Measurements from ENCODE around the gene C14orf180. TPM values are rescaled to one million over a fixed set of nuclear protein-coding genes. Genes with fewer than 3 reads are reported as not detected.

C14orf180 gene
- total RNA-seq, 1 experiment from 2014 or later, result not detected

GRCh38 chr14:104598039-104598909 is 18.7 kb downstream of the C14orf180 start:
- no peaks in the 10 kb centered on the region for H3K4me1 Mint-ChIP-seq
- ChIA-PET CTCF (interaction anchor here (0.6 kb wide), 1 partner anchor 27 kb away, joined by 3 read pairs; no protein-coding TSS in a partner anchor), POLR2A (no interaction called here)
- no peak overlapping the region for H3K27ac Mint-ChIP-seq
- H3K4me3 Mint-ChIP-seq, result no peak overlapping the region
- ATAC-seq (no peak), DNase-seq (ENCODE audit: low spot score) (no peak)
- H3K36me3 Mint-ChIP-seq, result no peaks in the 10 kb centered on the region
- no peak for TF ChIP-seq ETV6 (CRISPR knock-in tag; IDR thresholded peaks at IDR 0.05)
- no peak for TF ChIP-seq ZNF416 (CRISPR knock-in tag; IDR thresholded peaks at IDR 0.05)
- TF ChIP-seq ZNF512 (CRISPR knock-in tag; IDR thresholded peaks at IDR 0.05; ENCODE audit: borderline replicate concordance), result no peak
- no peak for TF ChIP-seq RORB (CRISPR knock-in tag; IDR thresholded peaks at IDR 0.05)
- no peak for TF ChIP-seq ZNF425 (CRISPR knock-in tag; conservative IDR thresholded peaks at IDR 0.05)
- TF ChIP-seq ZBTB21 (CRISPR knock-in tag; IDR thresholded peaks at IDR 0.05; ENCODE audit: borderline replicate concordance), result no peak
- no peak for TF ChIP-seq ATF3 (CRISPR knock-in tag; conservative IDR thresholded peaks at IDR 0.05)
- TF ChIP-seq MAX (CRISPR knock-in tag; IDR thresholded peaks at IDR 0.05), result no peak
- no peak for TF ChIP-seq ZNF396 (CRISPR knock-in tag; IDR thresholded peaks at IDR 0.05; ENCODE audit: borderline replicate concordance)
- TF ChIP-seq ATF6 (CRISPR knock-in tag; IDR thresholded peaks at IDR 0.05), result no peak
- TF ChIP-seq RELA (CRISPR knock-in tag; IDR thresholded peaks at IDR 0.05; ENCODE audit: borderline replicate concordance), result no peak
- TF ChIP-seq NFE2L1 (CRISPR knock-in tag; IDR thresholded peaks at IDR 0.05), result no peak
- no peak for TF ChIP-seq NR1H2 (CRISPR knock-in tag; IDR thresholded peaks at IDR 0.05)
- no peaks in the 10 kb centered on the region; the same call in 1 of the 2 replicates for H3K27me3 Mint-ChIP-seq (ENCODE audit: low read depth)
- no peaks in the 10 kb centered on the region for H3K9me3 Mint-ChIP-seq

- ATAC-seq (no peak), DNase-seq (ENCODE audit: low spot score) (no peak)
- H3K4me1 Mint-ChIP-seq, result peaks cover under 1% of the 10 kb centered on the region; the same call in 1 of the 2 replicates
- TF ChIP-seq E2F4 (CRISPR knock-in tag; IDR thresholded peaks at IDR 0.05; ENCODE audit: borderline replicate concordance, low read depth) (no peak), ZNF232 (CRISPR knock-in tag; IDR thresholded peaks at IDR 0.05) (no peak), GRHL2 (CRISPR knock-in tag; IDR thresholded peaks at IDR 0.05; ENCODE audit: insufficient replicate concordance, severe bottlenecking) (no peak), FOXJ3 (CRISPR knock-in tag; IDR thresholded peaks at IDR 0.05; ENCODE audit: borderline replicate concordance) (no peak), ZNF416 (CRISPR knock-in tag; IDR thresholded peaks at IDR 0.05) (no peak), E2F1 (CRISPR knock-in tag; IDR thresholded peaks at IDR 0.05) (no peak), CREM (CRISPR knock-in tag; IDR thresholded peaks at IDR 0.05) (no peak), ZNF219 (CRISPR knock-in tag; IDR thresholded peaks at IDR 0.05; ENCODE audit: borderline replicate concordance) (no peak), RORB (CRISPR knock-in tag; IDR thresholded peaks at IDR 0.05) (no peak), USF1 (CRISPR knock-in tag; IDR thresholded peaks at IDR 0.05) (no peak)
- no peaks in the 10 kb centered on the region for H3K9me3 Mint-ChIP-seq
- CTCF ChIA-PET, result no interaction called here
- POLR2A ChIA-PET, result no interaction called here
- H3K27ac Mint-ChIP-seq, result no peak overlapping the region
- no peak overlapping the region for H3K4me3 Mint-ChIP-seq
- peaks cover 4% of the 10 kb centered on the region for H3K27me3 Mint-ChIP-seq (ENCODE audit: low read depth)
- H3K36me3 Mint-ChIP-seq, result no peaks in the 10 kb centered on the region
Observed at GRCh38 chr14:104598910-104599273, 19.3 kb downstream of the C14orf180 start.
